ENCODE measurements around the gene POPDC2. TPM values are rescaled to one million over a fixed set of nuclear protein-coding genes. Genes with fewer than 3 reads are reported as not detected.
A peak's percentile ranks its signal among the peaks of the same experiment; 100 is the strongest.

Gene POPDC2
- polyA plus RNA-seq, 1 donor: 12.2 TPM

GRCh38 chr3:119630128-119630879 lies 30.1 kb downstream of the POPDC2 start:
- Histone ChIP-seq H3K27ac (ENCODE audit: low read length) (no peak overlapping the region), H3K4me3 (ENCODE audit: low read length) (no peak overlapping the region), H3K36me3 (ENCODE audit: control insufficient read depth, insufficient read depth, low read length) (no peaks in the 10 kb centered on the region), H3K27me3 (ENCODE audit: control insufficient read depth, insufficient read depth, low read length) (no peaks in the 10 kb centered on the region), H3K9me3 (ENCODE audit: control insufficient read depth, low read depth, low read length) (no peaks in the 10 kb centered on the region), H3K4me1 (ENCODE audit: control insufficient read depth, insufficient read depth, low read length) (no peaks in the 10 kb centered on the region)
- peak; percentile 56 to 63 for DNase-seq
- no CpG with 5 or more reads among the region's 8 CpGs for WGBS (ENCODE audit: insufficient coverage, low lambda C conversion rate)

- no peak overlapping the region for H3K27ac ChIP-seq (ENCODE audit: low read length)
- no peaks in the 10 kb centered on the region for H3K36me3 ChIP-seq (ENCODE audit: control insufficient read depth, insufficient read depth, low read length)
- no CpG with 5 or more reads among the region's 1 CpG for WGBS (ENCODE audit: insufficient coverage, low lambda C conversion rate)
- no peak for DNase-seq
- H3K4me1 ChIP-seq (ENCODE audit: control insufficient read depth, insufficient read depth, low read length): no peaks in the 10 kb centered on the region
- H3K4me3 ChIP-seq (ENCODE audit: low read length): no peak overlapping the region
- H3K27me3 ChIP-seq (ENCODE audit: control insufficient read depth, insufficient read depth, low read length): no peaks in the 10 kb centered on the region
- no peaks in the 10 kb centered on the region for H3K9me3 ChIP-seq (ENCODE audit: control insufficient read depth, low read depth, low read length)
Observed at GRCh38 chr3:119628816-119629445, 31.5 kb downstream of the POPDC2 start.

GRCh38 chr3:119628390-119628789 lies 32.0 kb downstream of the POPDC2 start:
- WGBS (ENCODE audit: insufficient coverage, low lambda C conversion rate): 100% methylated on average over 1 of the region's 4 CpGs
- Histone ChIP-seq H3K9me3 (ENCODE audit: control insufficient read depth, low read depth, low read length) (no peaks in the 10 kb centered on the region), H3K27me3 (ENCODE audit: control insufficient read depth, insufficient read depth, low read length) (no peaks in the 10 kb centered on the region), H3K27ac (ENCODE audit: low read length) (no peak overlapping the region), H3K36me3 (ENCODE audit: control insufficient read depth, insufficient read depth, low read length) (no peaks in the 10 kb centered on the region), H3K4me3 (ENCODE audit: low read length) (no peak overlapping the region), H3K4me1 (ENCODE audit: control insufficient read depth, insufficient read depth, low read length) (no peaks in the 10 kb centered on the region)
- DNase-seq: no peak

- Histone ChIP-seq H3K27me3 (ENCODE audit: control insufficient read depth, insufficient read depth, low read length) (no peaks in the 10 kb centered on the region), H3K9me3 (ENCODE audit: control insufficient read depth, low read depth, low read length) (no peaks in the 10 kb centered on the region), H3K4me3 (ENCODE audit: low read length) (no peak overlapping the region), H3K36me3 (ENCODE audit: control insufficient read depth, insufficient read depth, low read length) (no peaks in the 10 kb centered on the region), H3K27ac (ENCODE audit: low read length) (no peak overlapping the region), H3K4me1 (ENCODE audit: control insufficient read depth, insufficient read depth, low read length) (no peaks in the 10 kb centered on the region)
- no CpG with 5 or more reads among the region's 8 CpGs for WGBS (ENCODE audit: insufficient coverage, low lambda C conversion rate)
- DNase-seq: no peak
Observed at GRCh38 chr3:119627461-119627860, 32.9 kb downstream of the POPDC2 start.

- H3K4me3 ChIP-seq (ENCODE audit: low read length): no peak overlapping the region
- no peaks in the 10 kb centered on the region for H3K27me3 ChIP-seq (ENCODE audit: control insufficient read depth, insufficient read depth, low read length)
- no peaks in the 10 kb centered on the region for H3K36me3 ChIP-seq (ENCODE audit: control insufficient read depth, insufficient read depth, low read length)
- WGBS (ENCODE audit: insufficient coverage, low lambda C conversion rate): no CpG with 5 or more reads among the region's 1 CpG
- H3K27ac ChIP-seq (ENCODE audit: low read length): no peak overlapping the region
- no peaks in the 10 kb centered on the region for H3K9me3 ChIP-seq (ENCODE audit: control insufficient read depth, low read depth, low read length)
- DNase-seq: no peak
- no peaks in the 10 kb centered on the region for H3K4me1 ChIP-seq (ENCODE audit: control insufficient read depth, insufficient read depth, low read length)
Observed at GRCh38 chr3:119626196-119626595, 34.2 kb downstream of the POPDC2 start.

- H3K36me3 ChIP-seq (ENCODE audit: control insufficient read depth, insufficient read depth, low read length): no peaks in the 10 kb centered on the region
- H3K4me3 ChIP-seq (ENCODE audit: low read length): no peak overlapping the region
- no CpG with 5 or more reads among the region's 8 CpGs for WGBS (ENCODE audit: insufficient coverage, low lambda C conversion rate)
- no peaks in the 10 kb centered on the region for H3K4me1 ChIP-seq (ENCODE audit: control insufficient read depth, insufficient read depth, low read length)
- H3K9me3 ChIP-seq (ENCODE audit: control insufficient read depth, low read depth, low read length): no peaks in the 10 kb centered on the region
- H3K27ac ChIP-seq (ENCODE audit: low read length): no peak overlapping the region
- no peaks in the 10 kb centered on the region for H3K27me3 ChIP-seq (ENCODE audit: control insufficient read depth, insufficient read depth, low read length)
- no peak for DNase-seq
Observed at GRCh38 chr3:119625451-119626153, 34.8 kb downstream of the POPDC2 start.

- whole genome bisulfite sequencing (ENCODE audit: insufficient coverage, low lambda C conversion rate): no CpG with 5 or more reads among the region's 9 CpGs
- no peaks in the 10 kb centered on the region for H3K9me3 ChIP-seq (ENCODE audit: control insufficient read depth, low read depth, low read length)
- H3K4me3 ChIP-seq (ENCODE audit: low read length): no peak overlapping the region
Observed at GRCh38 chr3:119624002-119624720, 36.2 kb downstream of the POPDC2 start.

GRCh38 chr3:119620899-119621298 lies 39.5 kb downstream of the POPDC2 start:
- H3K27ac ChIP-seq (ENCODE audit: low read length): no peak overlapping the region
- H3K27me3 ChIP-seq (ENCODE audit: control insufficient read depth, insufficient read depth, low read length): no peaks in the 10 kb centered on the region
- no peaks in the 10 kb centered on the region for H3K36me3 ChIP-seq (ENCODE audit: control insufficient read depth, insufficient read depth, low read length)
- H3K4me1 ChIP-seq (ENCODE audit: control insufficient read depth, insufficient read depth, low read length): no peaks in the 10 kb centered on the region
- DNase-seq: no peak
- WGBS (ENCODE audit: insufficient coverage, low lambda C conversion rate): no CpG with 5 or more reads among the region's 5 CpGs
- H3K9me3 ChIP-seq (ENCODE audit: control insufficient read depth, low read depth, low read length): no peaks in the 10 kb centered on the region
- no peak overlapping the region for H3K4me3 ChIP-seq (ENCODE audit: low read length)

More at GRCh38 chr3:119624002-119624720, 36.2 kb downstream of the POPDC2 start:
- Histone ChIP-seq H3K27ac (ENCODE audit: low read length) (no peak overlapping the region), H3K27me3 (ENCODE audit: control insufficient read depth, insufficient read depth, low read length) (no peaks in the 10 kb centered on the region), H3K4me1 (ENCODE audit: control insufficient read depth, insufficient read depth, low read length) (no peaks in the 10 kb centered on the region), H3K36me3 (ENCODE audit: control insufficient read depth, insufficient read depth, low read length) (no peaks in the 10 kb centered on the region)
- no peak for DNase-seq

GRCh38 chr3:119619094-119619493 lies 41.3 kb downstream of the POPDC2 start:
- no peaks in the 10 kb centered on the region for H3K27me3 ChIP-seq (ENCODE audit: control insufficient read depth, insufficient read depth, low read length)
- no peaks in the 10 kb centered on the region for H3K4me1 ChIP-seq (ENCODE audit: control insufficient read depth, insufficient read depth, low read length)
- DNase-seq: no peak
- WGBS (ENCODE audit: insufficient coverage, low lambda C conversion rate): no CpG with 5 or more reads among the region's 7 CpGs
- H3K9me3 ChIP-seq (ENCODE audit: control insufficient read depth, low read depth, low read length): no peaks in the 10 kb centered on the region
- H3K4me3 ChIP-seq (ENCODE audit: low read length): no peak overlapping the region
- H3K27ac ChIP-seq (ENCODE audit: low read length): no peak overlapping the region
- no peaks in the 10 kb centered on the region for H3K36me3 ChIP-seq (ENCODE audit: control insufficient read depth, insufficient read depth, low read length)

- Histone ChIP-seq H3K27me3 (ENCODE audit: control insufficient read depth, insufficient read depth, low read length) (no peaks in the 10 kb centered on the region), H3K36me3 (ENCODE audit: control insufficient read depth, insufficient read depth, low read length) (no peaks in the 10 kb centered on the region), H3K9me3 (ENCODE audit: control insufficient read depth, low read depth, low read length) (peaks cover 2% of the 10 kb centered on the region), H3K4me1 (ENCODE audit: control insufficient read depth, insufficient read depth, low read length) (no peaks in the 10 kb centered on the region), H3K4me3 (ENCODE audit: low read length) (no peak overlapping the region), H3K27ac (ENCODE audit: low read length) (no peak overlapping the region)
- DNase-seq: no peak
- no CpG with 5 or more reads among the region's 4 CpGs for WGBS (ENCODE audit: insufficient coverage, low lambda C conversion rate)
Observed at GRCh38 chr3:119616056-119616455, 44.3 kb downstream of the POPDC2 start.

Data from large intestine (tissue), 3 donors.